ENCODE results near the gene FAM89B.

FAM89B gene

GRCh38 chr11:65613091-65613928 lies 41.0 kb downstream of the FAM89B start:
- DNase-seq: no peak

DNA sequence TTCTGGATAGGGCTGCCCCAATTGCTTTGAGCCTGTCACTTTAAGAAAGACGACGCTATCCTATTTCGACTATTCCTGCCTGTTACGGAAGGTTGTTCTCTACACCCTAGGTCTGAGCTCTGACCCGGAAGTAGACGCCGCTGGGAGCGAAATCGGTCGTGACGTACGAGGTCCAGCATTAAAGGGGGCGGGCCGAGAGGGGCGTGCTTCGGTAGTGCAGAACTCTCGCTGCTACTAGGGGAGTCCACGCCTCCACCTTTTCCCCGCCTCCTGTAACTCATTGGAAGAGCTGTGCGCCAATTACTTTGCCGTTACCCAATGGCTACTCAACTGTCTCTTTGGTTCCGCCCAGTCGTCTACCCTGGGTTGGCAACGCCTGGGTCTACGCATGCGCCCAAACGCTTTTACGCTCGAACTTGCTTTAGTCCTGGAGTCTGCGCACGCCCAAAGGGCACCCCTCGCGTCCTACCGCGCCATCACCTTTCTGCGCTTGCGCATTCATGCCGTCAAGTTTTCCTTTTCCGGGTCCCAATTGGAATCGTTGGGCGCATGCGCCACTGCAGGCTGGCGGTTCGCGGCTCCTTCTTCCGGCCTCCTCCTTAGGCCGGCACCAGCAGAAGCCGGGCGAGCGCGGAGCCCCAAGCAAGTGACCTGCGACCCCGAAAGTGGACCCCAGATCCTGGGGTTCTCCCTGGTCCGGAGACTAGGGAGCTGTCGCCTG lies 43.1 kb downstream of the FAM89B start, which contains the start of gene PCNX3:
TSS of gene PCNX3 (plus strand) at position 548 of the 721 bp plus-strand sequence. CDS start 536 bp downstream, outside the sequence.
- DNase-seq: peak; percentile 100

- DNase-seq: no peak
These were observed 43.7 kb downstream of the FAM89B start for GRCh38 chr11:65615950-65616574.

DNA sequence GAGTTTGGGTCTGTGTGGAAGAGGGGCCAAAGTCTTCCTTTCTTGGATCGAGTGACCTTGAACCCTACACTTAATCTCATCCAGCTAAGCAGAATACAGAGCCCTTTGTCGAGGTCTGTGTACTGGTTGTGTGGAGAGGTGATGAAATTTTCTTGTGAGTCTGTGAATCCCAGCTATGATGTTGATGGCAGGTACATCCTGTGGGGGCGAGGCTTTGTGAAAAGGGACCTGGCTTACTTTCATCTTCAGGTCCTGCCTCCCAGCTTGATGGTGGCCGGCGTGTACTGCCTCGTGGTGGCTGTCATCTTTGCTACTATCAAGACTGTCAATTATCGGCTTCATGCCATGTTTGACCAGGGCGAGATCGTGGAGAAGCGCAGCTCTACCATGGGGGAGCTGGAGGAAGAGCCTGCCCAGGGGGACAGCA lies 44.2 kb downstream of the FAM89B start:
- DNase-seq: no peak

GRCh38 chr11:65617136-65617850 lies 45.0 kb downstream of the FAM89B start:
- DNase-seq: no peak

GRCh38 chr11:65617990-65618751 lies 45.8 kb downstream of the FAM89B start:
- no peak for DNase-seq

- DNase-seq: no peak
These were observed 46.4 kb downstream of the FAM89B start for GRCh38 chr11:65618763-65619162.

GRCh38 chr11:65619281-65619928 lies 47.1 kb downstream of the FAM89B start:
- no peak for DNase-seq

GRCh38 chr11:65620666-65621065 lies 48.3 kb downstream of the FAM89B start:
- DNase-seq: no peak

GRCh38 chr11:65621460-65621859 lies 49.1 kb downstream of the FAM89B start:
- DNase-seq: no peak

GRCh38 chr11:65622011-65622410 lies 49.7 kb downstream of the FAM89B start:
- no peak for DNase-seq

DNA sequence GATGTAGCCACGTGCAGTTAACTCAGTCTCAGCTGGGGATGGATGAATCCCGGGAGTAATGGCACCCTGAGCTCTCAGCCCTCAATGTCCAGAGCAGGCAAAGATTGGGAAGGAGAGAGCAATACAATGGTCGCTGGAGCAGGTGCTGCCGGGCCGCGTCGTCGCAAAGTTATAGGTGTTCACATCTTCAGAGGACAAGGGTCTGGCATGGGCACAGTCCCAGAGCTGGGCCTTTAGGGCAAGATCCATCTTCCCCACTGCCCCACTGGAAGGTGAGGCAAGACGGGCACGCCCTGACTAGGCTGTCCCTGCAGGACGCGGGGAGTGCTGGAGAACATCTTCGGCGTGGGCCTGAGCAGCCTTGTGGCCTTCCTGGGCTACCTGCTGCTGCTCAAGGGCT lies 50.8 kb downstream of the FAM89B start:
- DNase-seq: no peak
